Epithelial cell of esophagus (primary cell): ENCODE results near the gene KRTAP10-7.
"Not testable (repeated sequence)": the region's sequence is repeated elsewhere in the genome, so short reads cannot be mapped to it uniquely, and the experiment has no call there.

Experiments used
- DNase-seq: peaks from one replicate; pipeline ENCODE4 v3.0.0; 2010; ENCODE audit warnings: low read depth
- H3K4me3 ChIP-seq: 2 replicates; pipeline ENCODE4 v1.5.1; 2011; ENCODE audit warnings: mild to moderate bottlenecking, low read length, control low read depth
- TF ChIP-seq, protein P1 (sequence below): IDR thresholded peaks from 2 replicates; pipeline ENCODE4 v1.5.1; 2011; ENCODE audit warnings: low read depth, mild to moderate bottlenecking, low read length, control low read depth, inconsistent platforms; ENCODE audit not compliant: insufficient read depth; ENCODE audit errors: missing control alignments

The KRTAP10-7 gene

DNA sequence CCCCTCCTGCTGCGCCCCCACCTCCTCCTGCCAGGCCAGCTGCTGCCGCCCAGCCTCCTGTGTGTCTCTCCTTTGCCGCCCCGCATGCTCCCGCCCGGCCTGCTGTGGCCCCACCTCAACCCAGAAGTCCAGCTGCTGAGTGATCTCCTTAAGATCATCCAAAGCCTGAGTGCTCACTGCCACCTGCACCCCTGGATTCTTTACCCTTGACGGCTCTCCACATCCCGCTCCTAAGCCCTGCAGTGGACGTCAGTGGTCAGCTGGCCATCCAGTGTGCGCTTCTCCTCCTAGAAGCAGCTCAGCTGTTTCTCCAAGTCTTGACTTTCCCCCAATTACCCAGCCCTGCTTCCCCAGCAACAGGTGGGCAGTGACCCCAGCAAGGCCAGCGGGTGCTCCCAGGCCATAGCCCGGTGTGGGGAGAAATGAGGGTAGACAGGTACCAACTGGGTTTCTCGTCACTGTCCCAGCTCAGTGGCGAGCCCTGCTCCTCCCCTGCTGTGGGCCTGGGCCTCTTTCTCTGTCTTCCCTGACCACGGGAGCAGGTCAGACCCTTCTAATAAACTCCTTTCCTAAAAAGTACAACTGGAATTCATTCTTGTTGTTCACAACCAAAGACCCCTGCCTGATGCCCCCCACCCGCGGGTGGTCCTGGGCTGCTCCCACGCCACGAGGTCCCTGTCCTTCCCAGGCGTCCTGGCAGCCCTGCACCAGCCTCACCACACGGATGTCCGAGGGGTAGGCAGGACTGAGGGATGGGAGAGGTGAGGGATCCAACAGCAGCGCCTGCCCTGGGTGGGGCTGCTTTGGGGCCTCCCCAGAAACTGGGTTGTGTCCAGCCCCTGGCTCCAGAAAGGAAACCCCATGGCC is 1.4 kb downstream of the KRTAP10-7 start:
- DNase-seq: no peak
- no peak overlapping the region for H3K4me3 ChIP-seq
- TF ChIP-seq, protein P1, sequence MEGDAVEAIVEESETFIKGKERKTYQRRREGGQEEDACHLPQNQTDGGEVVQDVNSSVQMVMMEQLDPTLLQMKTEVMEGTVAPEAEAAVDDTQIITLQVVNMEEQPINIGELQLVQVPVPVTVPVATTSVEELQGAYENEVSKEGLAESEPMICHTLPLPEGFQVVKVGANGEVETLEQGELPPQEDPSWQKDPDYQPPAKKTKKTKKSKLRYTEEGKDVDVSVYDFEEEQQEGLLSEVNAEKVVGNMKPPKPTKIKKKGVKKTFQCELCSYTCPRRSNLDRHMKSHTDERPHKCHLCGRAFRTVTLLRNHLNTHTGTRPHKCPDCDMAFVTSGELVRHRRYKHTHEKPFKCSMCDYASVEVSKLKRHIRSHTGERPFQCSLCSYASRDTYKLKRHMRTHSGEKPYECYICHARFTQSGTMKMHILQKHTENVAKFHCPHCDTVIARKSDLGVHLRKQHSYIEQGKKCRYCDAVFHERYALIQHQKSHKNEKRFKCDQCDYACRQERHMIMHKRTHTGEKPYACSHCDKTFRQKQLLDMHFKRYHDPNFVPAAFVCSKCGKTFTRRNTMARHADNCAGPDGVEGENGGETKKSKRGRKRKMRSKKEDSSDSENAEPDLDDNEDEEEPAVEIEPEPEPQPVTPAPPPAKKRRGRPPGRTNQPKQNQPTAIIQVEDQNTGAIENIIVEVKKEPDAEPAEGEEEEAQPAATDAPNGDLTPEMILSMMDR: no peak

DNA sequence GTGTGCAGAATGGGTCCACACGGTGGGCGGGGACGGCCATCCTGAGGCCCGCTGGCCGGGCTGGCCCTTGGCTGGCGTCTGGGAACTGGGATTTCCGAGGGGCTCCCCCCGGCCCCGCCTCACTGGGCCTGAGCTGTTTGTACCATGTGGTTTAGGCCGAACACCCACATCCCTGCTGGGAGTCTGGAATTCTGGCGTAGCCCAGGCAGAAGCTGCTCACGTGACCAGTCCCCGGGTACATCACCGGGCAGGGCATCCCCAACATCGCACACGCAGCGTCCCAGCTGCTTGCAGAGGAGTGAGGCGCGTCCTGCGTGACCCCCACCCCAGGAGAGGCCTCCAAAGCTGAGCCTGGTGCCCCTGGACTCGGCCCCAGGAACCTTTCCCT is 2.1 kb downstream of the KRTAP10-7 start:
- TF ChIP-seq, protein P1: no peak
- no peak overlapping the region for H3K4me3 ChIP-seq
- no peak for DNase-seq

DNA sequence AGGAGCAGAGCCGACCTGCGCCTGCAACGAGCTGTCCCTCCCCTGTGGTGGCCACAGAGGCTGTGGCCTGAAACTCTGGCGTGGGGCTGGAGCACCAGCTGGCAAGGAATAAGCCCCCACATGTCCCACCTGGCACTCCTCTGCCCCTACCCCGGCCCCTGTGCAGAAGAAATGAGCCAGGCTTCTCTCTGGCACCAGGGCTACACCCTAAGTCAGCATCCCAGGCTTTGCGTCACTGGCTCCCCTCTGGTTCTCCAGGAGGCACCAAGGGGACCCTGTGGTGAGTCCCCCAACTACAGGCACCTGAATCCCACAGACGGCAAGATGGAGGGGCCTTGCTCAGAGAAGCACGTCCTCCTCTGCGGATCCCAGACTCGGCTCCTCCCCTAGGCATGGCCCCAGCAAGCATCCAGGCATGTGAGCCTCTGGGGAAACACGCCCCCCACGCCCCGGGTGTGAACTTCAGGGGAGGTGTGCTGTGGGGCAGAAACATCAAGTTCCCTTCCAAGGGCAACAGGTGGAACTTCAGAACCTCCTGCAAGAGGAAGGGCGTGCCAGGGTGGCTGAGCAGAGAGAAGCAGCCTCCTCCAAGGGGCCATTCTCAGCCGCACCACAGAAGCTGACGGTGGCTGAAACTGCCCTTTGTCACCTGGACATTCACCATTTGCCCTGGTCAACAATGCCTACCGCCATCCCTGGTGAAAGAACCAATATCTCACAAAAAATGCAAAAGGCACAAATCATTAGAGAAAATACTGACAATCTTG is 2.9 kb downstream of the KRTAP10-7 start:
- no peak overlapping the region for H3K4me3 ChIP-seq
- DNase-seq: no peak
- TF ChIP-seq, protein P1: no peak

DNA sequence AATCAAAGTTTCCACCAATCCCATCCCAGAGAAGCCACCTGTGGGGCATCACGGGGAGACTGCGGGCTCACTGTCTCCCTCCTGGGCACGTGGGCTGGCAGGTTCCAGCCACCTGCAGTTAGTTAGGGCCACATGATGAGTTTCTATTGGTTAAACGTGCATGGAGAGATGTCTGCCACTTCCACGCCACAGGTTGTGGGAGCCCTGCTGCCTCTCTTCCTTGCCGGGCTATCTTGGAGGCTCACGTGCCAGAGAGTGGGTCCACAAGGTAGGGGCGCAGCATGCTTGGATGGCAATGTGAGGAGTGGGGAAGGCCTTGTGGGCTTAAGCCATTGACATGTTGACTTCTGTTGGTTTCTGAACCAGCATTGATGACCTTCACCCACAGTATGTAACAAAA is 3.5 kb downstream of the KRTAP10-7 start:
- DNase-seq: no peak
- TF ChIP-seq, protein P1: no peak
- H3K4me3 ChIP-seq: no peak overlapping the region

DNA sequence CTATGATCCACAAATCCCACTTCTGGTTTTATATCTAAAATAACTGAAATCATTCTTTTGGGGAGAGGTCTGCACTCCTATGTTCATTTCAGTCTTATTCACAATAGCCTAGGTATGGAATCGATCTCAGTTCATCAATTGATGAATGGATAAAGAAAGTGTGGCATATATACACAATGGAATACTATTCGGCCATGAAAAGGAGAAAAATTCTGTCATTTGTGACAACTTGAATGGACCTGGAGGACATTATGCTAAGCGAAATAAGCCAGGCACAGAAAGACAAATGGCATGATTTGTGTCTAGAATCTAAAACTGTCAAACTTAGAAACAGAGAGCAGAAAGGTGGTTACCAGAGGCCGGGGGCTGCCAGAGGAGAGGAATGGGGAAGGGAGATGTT is 6.1 kb downstream of the KRTAP10-7 start:
- H3K4me3 ChIP-seq: no peak overlapping the region
- TF ChIP-seq, protein P1: no peak
- DNase-seq: no peak

DNA sequence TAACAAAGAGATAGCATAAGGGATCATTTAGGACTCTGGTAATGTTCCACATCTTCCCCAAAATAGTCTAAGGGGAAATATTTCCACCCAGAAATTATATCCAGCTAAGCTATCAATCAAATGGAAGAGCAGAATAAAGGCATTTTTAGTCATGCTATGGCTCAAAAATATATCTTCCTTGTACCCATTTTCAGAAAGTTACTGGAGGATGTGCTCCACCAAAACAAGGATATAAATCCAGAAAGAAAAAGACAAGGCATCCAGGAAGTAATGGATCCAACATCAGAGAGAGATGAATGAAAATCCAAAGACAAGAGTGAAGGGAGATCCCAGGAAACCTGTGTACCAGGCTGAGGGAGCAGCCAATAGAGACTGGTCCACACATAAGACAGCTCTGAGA is 8.8 kb downstream of the KRTAP10-7 start:
- DNase-seq: no peak
- TF ChIP-seq, protein P1: no peak
- H3K4me3 ChIP-seq: no peak overlapping the region

DNA sequence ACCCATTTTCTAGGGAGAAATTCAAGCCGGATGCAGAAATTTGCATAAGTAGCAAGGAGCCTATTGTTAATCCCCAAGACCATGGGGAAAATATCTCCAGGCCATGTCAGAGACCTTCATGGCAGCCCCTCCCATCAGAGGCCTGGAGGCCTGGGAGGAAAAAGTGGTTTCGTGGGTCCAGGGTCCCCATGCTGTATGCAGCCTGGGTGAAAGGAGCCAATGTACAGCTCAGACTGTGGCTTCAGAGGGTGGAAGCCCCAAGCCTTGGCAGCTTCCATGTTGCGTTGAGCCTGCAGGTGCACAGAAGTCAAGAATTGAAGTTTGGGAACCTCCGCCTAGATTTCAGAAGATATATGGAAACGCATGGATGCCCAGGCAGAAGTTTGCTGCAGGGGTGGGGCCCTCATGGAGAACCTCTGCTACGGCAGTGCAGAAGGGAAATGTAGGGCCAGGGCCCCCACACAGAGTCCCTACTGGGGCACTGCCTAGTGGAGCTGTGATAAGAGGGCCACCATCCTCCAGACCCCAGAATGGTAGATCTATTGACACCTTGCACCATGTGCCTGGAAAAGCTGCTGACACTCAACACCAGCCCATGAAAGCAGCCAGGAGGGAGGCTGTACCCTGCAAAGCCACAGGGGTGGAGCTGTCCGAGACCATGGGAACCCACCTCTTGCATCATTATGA is 9.9 kb downstream of the KRTAP10-7 start:
- not testable (repeated sequence) for DNase-seq

More for the DNA sequence above, 9.9 kb downstream of the KRTAP10-7 start:
- not testable (repeated sequence) for H3K4me3 ChIP-seq
